Ishikawa (cell line): Measurements from ENCODE around the gene APOBEC3A.

ENCODE experiments used
- CEBPB ChIP-seq: IDR thresholded peaks from 2 replicates; pipeline ENCODE4 v1.6.1; 2012
- CREB1 ChIP-seq: IDR thresholded peaks from 2 replicates; pipeline ENCODE4 v1.6.1; 2012; ENCODE audit warnings: low read depth
- EP300 ChIP-seq: IDR thresholded peaks from 2 replicates; pipeline ENCODE4 v1.6.1; 2012; ENCODE audit warnings: borderline replicate concordance
- MAX ChIP-seq: IDR thresholded peaks from 2 replicates; pipeline ENCODE4 v1.6.1; 2012
- RAD21 ChIP-seq: IDR thresholded peaks from 2 replicates; pipeline ENCODE4 v1.6.1; 2012; ENCODE audit warnings: low read depth
- REST ChIP-seq: IDR thresholded peaks from 2 replicates; pipeline ENCODE4 v1.6.1; 2012; ENCODE audit warnings: low read depth, mild to moderate bottlenecking

DNA sequence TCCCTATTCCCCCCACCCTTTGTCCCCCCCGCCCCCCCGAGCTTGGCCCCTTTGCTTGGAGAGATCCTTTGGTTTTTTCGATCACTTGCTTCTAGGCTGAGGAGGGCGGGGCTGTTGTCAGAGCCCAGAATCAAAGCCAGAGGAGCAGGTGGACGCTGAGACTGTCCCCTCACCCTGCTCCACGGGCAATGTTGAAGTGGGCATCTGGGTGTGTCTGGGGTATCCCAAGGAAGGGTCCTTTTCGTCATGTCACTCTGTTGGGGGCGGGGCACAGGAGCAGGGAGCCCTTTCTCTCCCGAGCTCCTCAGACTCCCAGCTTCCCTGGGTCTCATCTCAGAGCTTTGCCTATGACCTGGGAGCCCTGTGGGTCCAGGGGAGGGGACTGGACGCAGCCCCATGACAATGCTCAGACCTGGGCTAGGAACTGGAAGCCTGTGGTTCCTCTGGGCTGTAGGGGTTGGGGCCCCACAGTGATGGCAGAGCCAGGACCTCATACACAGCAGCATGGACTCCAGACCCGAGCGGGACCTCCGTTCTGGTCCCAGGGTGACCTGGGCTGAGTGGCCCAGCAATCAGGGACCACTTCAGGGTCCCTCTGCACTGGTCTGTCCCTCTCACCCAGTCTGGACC is 2.9 kb upstream of the APOBEC3A start:
- TF ChIP-seq RAD21 = no peak
- TF ChIP-seq CEBPB = no peak
- TF ChIP-seq MAX = no peak
- TF ChIP-seq EP300 = no peak
- no peak for TF ChIP-seq CREB1
- TF ChIP-seq REST = no peak
